Glutamatergic neuron (in vitro differentiated cells): ENCODE results near the gene BTBD17. TPM values are rescaled to one million over a fixed set of nuclear protein-coding genes. Genes with fewer than 3 reads are reported as not detected.

Experiments
- DNase-seq: peaks from one replicate; pipeline ENCODE4 v3.0.0; 2022
- H3K27ac Mint-ChIP-seq: one replicate; pipeline ENCODE4 v1.8.0; 2020; ENCODE audit warnings: mild to moderate bottlenecking, mixed read lengths, inconsistent platforms; ENCODE audit not compliant: unreplicated experiment
- H3K27me3 Mint-ChIP-seq: one replicate; pipeline ENCODE4 v1.8.0; 2020; ENCODE audit warnings: mild to moderate bottlenecking, moderate library complexity, mixed read lengths, inconsistent platforms; ENCODE audit not compliant: unreplicated experiment
- H3K36me3 Mint-ChIP-seq: one replicate; pipeline ENCODE4 v1.8.0; 2020; ENCODE audit warnings: mild to moderate bottlenecking, mixed read lengths, inconsistent platforms; ENCODE audit not compliant: unreplicated experiment
- H3K4me1 Mint-ChIP-seq: one replicate; pipeline ENCODE4 v1.8.0; 2020; ENCODE audit warnings: mild to moderate bottlenecking, low read depth, mixed read lengths, inconsistent platforms; ENCODE audit not compliant: unreplicated experiment
- H3K4me3 Mint-ChIP-seq: one replicate; pipeline ENCODE4 v1.8.0; 2020; ENCODE audit warnings: mild to moderate bottlenecking, mixed read lengths, inconsistent platforms; ENCODE audit not compliant: unreplicated experiment
- H3K9me3 Mint-ChIP-seq: one replicate; pipeline ENCODE4 v1.8.0; 2020; ENCODE audit warnings: mild to moderate bottlenecking, moderate library complexity, mixed read lengths, inconsistent platforms; ENCODE audit not compliant: unreplicated experiment
- long read RNA-seq: library from polyadenylated mRNA; unstranded; transcript quantifications from one replicate; pipeline ENCODE4 v2.0.0, GENCODE V29; 2020; ENCODE audit not compliant: unreplicated experiment
- total RNA-seq: library from RNA; stranded (reverse); fragmentation: NEBNext Ultra II Directional; extraction: Animal tissue kit (Norgen Biotek cat#: 25700); gene quantifications from one replicate; pipeline ENCODE4 v1.2.1, GENCODE V29; 2021; ENCODE audit not compliant: unreplicated experiment
- TF ChIP-seq, protein P1 (sequence below): fragments of 200-600 bp; sonication (generic); IDR thresholded peaks from one replicate; pipeline ENCODE4 v1.5.0; 2021; ENCODE audit not compliant: partially characterized antibody, unreplicated experiment

Gene BTBD17, protein sequence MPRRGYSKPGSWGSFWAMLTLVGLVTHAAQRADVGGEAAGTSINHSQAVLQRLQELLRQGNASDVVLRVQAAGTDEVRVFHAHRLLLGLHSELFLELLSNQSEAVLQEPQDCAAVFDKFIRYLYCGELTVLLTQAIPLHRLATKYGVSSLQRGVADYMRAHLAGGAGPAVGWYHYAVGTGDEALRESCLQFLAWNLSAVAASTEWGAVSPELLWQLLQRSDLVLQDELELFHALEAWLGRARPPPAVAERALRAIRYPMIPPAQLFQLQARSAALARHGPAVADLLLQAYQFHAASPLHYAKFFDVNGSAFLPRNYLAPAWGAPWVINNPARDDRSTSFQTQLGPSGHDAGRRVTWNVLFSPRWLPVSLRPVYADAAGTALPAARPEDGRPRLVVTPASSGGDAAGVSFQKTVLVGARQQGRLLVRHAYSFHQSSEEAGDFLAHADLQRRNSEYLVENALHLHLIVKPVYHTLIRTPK
- 310 TPM for total RNA-seq
- long read RNA-seq, transcript BTBD17-201 (3 exons, 1,805 nt), result major isoform, 1,072 of 1,192 reads
- long read RNA-seq, partial matches to known transcripts, result 11 of 1,192 reads
- long read RNA-seq, other reads (novel, unspliced or antisense), result 109 of 1,192 reads

- H3K4me3 Mint-ChIP-seq, result peak within 1 kb of the TSS; percentile 98
- peaks cover 22% of the 10 kb centered on the region for H3K4me1 Mint-ChIP-seq
- peaks cover 28% of the 10 kb centered on the region for H3K27me3 Mint-ChIP-seq
- H3K36me3 Mint-ChIP-seq, result peaks cover 5% of the 10 kb centered on the region
- peak; percentile 93 for DNase-seq
- H3K27ac Mint-ChIP-seq, result peak within 1 kb of the TSS; percentile 100
- TF ChIP-seq, protein P1, sequence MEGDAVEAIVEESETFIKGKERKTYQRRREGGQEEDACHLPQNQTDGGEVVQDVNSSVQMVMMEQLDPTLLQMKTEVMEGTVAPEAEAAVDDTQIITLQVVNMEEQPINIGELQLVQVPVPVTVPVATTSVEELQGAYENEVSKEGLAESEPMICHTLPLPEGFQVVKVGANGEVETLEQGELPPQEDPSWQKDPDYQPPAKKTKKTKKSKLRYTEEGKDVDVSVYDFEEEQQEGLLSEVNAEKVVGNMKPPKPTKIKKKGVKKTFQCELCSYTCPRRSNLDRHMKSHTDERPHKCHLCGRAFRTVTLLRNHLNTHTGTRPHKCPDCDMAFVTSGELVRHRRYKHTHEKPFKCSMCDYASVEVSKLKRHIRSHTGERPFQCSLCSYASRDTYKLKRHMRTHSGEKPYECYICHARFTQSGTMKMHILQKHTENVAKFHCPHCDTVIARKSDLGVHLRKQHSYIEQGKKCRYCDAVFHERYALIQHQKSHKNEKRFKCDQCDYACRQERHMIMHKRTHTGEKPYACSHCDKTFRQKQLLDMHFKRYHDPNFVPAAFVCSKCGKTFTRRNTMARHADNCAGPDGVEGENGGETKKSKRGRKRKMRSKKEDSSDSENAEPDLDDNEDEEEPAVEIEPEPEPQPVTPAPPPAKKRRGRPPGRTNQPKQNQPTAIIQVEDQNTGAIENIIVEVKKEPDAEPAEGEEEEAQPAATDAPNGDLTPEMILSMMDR, result peak; percentile 89
- peaks cover 20% of the 10 kb centered on the region for H3K9me3 Mint-ChIP-seq
Measured at GRCh38 chr17:74361230-74362068, at the start of gene BTBD17. BTBD17 (minus strand) TSS chr17:74361868; CDS start chr17:74361819, 49 bp downstream.

DNA sequence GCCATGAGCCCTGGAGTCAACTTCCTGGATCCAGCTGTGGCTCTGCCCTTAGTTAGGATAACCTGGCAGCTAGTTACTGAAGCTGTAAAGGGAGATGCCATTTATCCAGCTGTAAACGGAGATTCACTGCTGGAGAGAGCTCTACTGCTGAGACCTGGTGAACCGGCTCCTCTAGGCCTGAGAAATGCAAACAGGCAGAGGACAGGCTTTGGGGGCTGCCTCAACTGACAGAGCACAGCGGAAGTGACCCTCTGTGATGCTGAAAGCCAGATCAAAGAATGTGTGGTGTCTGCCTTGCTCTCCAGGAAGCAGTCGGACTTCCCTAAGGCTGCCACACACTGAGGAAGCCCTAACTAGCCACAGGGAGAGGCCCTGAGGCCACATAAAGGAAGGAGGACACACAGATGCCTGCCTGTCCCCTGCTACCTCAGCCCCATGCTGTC is 48.4 kb upstream of the BTBD17 start:
- Mint-ChIP-seq H3K27ac (no peak overlapping the region), H3K36me3 (no peaks in the 10 kb centered on the region), H3K27me3 (peaks cover 11% of the 10 kb centered on the region), H3K4me1 (peaks cover 4% of the 10 kb centered on the region), H3K9me3 (no peaks in the 10 kb centered on the region), H3K4me3 (no peak overlapping the region)
- no peak for DNase-seq
- TF ChIP-seq, protein P1, result no peak

GRCh38 chr17:74408815-74409214 is 47.1 kb upstream of the BTBD17 start:
- Mint-ChIP-seq H3K9me3 (peaks cover 1% of the 10 kb centered on the region), H3K27me3 (peaks cover 10% of the 10 kb centered on the region), H3K27ac (no peak overlapping the region), H3K36me3 (no peaks in the 10 kb centered on the region), H3K4me3 (no peak overlapping the region), H3K4me1 (peaks cover 11% of the 10 kb centered on the region)
- DNase-seq, result no peak
- TF ChIP-seq, protein P1, result no peak

GRCh38 chr17:74408262-74408661 is 46.6 kb upstream of the BTBD17 start:
- Mint-ChIP-seq H3K4me1 (peaks cover 16% of the 10 kb centered on the region), H3K27ac (no peak overlapping the region), H3K27me3 (peaks cover 11% of the 10 kb centered on the region), H3K4me3 (no peak overlapping the region), H3K9me3 (peaks cover 1% of the 10 kb centered on the region), H3K36me3 (no peaks in the 10 kb centered on the region)
- DNase-seq, result no peak
- TF ChIP-seq, protein P1, result no peak
